Panc1 (cell line): ENCODE results near the gene RPL38. TPM values are rescaled to one million over a fixed set of nuclear protein-coding genes. Genes with fewer than 3 reads are reported as not detected.

Experiments used
- ATAC-seq: fragments of 200-7000 bp; cut with Tn5 transposase; 2 replicates; pipeline ENCODE4 v1.9.1; 2020; ENCODE audit warnings: mild to moderate bottlenecking, moderate library complexity
- BruUV-seq: library from RNA; stranded (reverse); fragments of 400-500 nt; replicated peaks from 2 replicates; lab custom pipeline; 2021; lab: Mats Ljungman, UMichigan
- CTCF ChIA-PET: fragments of 300-600 bp; sonication (Branson Sonifier 250); formaldehyde crosslinking; loops from one replicate; lab custom pipeline; 2022; ENCODE audit warnings: antibody characterized with exemption; lab: Charles Lee
- POLR2A ChIA-PET: fragments of 300-600 bp; sonication (Branson Sonifier 250); formaldehyde crosslinking; loops from one replicate; lab custom pipeline; 2022; ENCODE audit warnings: antibody characterized with exemption; lab: Charles Lee
- DNase-seq: peaks from one replicate; pipeline ENCODE4 v3.0.0-alpha.2; 2010; ENCODE audit warnings: low read depth, low spot score
- H3K27ac ChIP-seq: 2 replicates; pipeline ENCODE4 v1.5.1; 2011; ENCODE audit warnings: mild to moderate bottlenecking, low read length, inconsistent platforms
- H3K27me3 ChIP-seq: fragments of 200-500 bp; sonication (Bioruptor generic); 2 replicates; pipeline ENCODE4 v1.6.0; 2014; ENCODE audit warnings: low read length, inconsistent platforms; ENCODE audit not compliant: control insufficient read depth, insufficient read depth
- H3K36me3 ChIP-seq: fragments of 200-500 bp; sonication (Bioruptor generic); 2 replicates; pipeline ENCODE4 v1.5.1; 2014; ENCODE audit warnings: inconsistent platforms, mild to moderate bottlenecking, low read length, moderate library complexity; ENCODE audit not compliant: control insufficient read depth, insufficient read depth
- H3K4me1 ChIP-seq: 2 replicates; pipeline ENCODE4 v1.5.1; 2011; ENCODE audit warnings: inconsistent platforms, mild to moderate bottlenecking, low read length, moderate library complexity; ENCODE audit not compliant: control insufficient read depth, insufficient read depth
- H3K4me3 ChIP-seq, 2 experiments: 2 replicates each; pipeline ENCODE4 v1.5.1; 2011 to 2012; ENCODE audit warnings: low read depth in 2 of 2, low read length in 2 of 2, mild to moderate bottlenecking in 2 of 2, inconsistent platforms in 1 of 2, moderate library complexity in 1 of 2
- H3K9me3 ChIP-seq: fragments of 200-500 bp; sonication (Bioruptor generic); 2 replicates; pipeline ENCODE4 v1.5.1; 2014; ENCODE audit warnings: low read depth, mild to moderate bottlenecking, inconsistent platforms, low read length, moderate library complexity; ENCODE audit not compliant: control insufficient read depth, insufficient read depth
- CTCF ChIP-seq: fragments of 450-650 bp; IDR thresholded peaks from 2 replicates; pipeline ENCODE4 v1.5.1; 2017; ENCODE audit warnings: mild to moderate bottlenecking
- POLR2AphosphoS5 ChIP-seq: IDR thresholded peaks from 2 replicates; pipeline ENCODE4 v1.6.1; 2012; ENCODE audit warnings: mild to moderate bottlenecking, low read depth, low read length, moderate library complexity
- REST ChIP-seq, 2 experiments: IDR thresholded peaks; 2 replicates each; pipeline ENCODE4 v1.6.1; 2011 to 2012; ENCODE audit warnings: low read depth in 2 of 2, control low read depth in 1 of 2, low read length in 1 of 2, mild to moderate bottlenecking in 1 of 2, moderate library complexity in 1 of 2; ENCODE audit not compliant: insufficient read depth in 1 of 2
- SIN3A ChIP-seq: IDR thresholded peaks from 2 replicates; pipeline ENCODE4 v1.6.1; 2012; ENCODE audit warnings: low read depth, mild to moderate bottlenecking, low read length, moderate library complexity, borderline replicate concordance; ENCODE audit not compliant: insufficient read depth
- TCF7L2 ChIP-seq: IDR thresholded peaks from 2 replicates; pipeline ENCODE4 v1.6.1; 2011; ENCODE audit warnings: mild to moderate bottlenecking, low read depth, low read length, inconsistent platforms
- in situ Hi-C: cut with HindIII; loops from 2 replicates; pipeline ENCODE4 v1.10.0; 2016; ENCODE audit warnings: low sequenced_read_pairs, low pct_unique_long_range_greater_than_20kb
- intact Hi-C: fragments of 100-400 bp; cut with micrococcal nuclease; formaldehyde crosslinking; loops from one replicate; pipeline ENCODE4 v1.10.0; 2022; ENCODE audit not compliant: unreplicated experiment
- total RNA-seq: library from RNA; stranded (reverse); gene quantifications from one replicate; pipeline ENCODE4 v1.2.1, GENCODE V29; 2021; ENCODE audit not compliant: unreplicated experiment

The RPL38 gene
- total RNA-seq, 1 experiment from 2014 or later = 968 TPM

GRCh38 chr17:74216505-74216904 is 13.0 kb downstream of the RPL38 start:
- BruUV-seq = no TSS peak
- Histone ChIP-seq H3K4me3 (no peak overlapping the region), H3K27me3 (no peaks in the 10 kb centered on the region), H3K36me3 (no peaks in the 10 kb centered on the region), H3K4me1 (peaks cover 18% of the 10 kb centered on the region), H3K9me3 (no peaks in the 10 kb centered on the region), H3K27ac (no peak overlapping the region)
- CTCF ChIA-PET = interaction anchor here (1.1 kb wide), 1 partner anchor 80 kb away, joined by 8 read pairs; no protein-coding TSS in a partner anchor
- in situ Hi-C loops = no loop called here
- no peak for ATAC-seq
- intact Hi-C loops = no loop called here
- TF ChIP-seq TCF7L2 = no peak
- TF ChIP-seq REST (IDR thresholded peaks at IDR 0.05; ENCODE audit: insufficient read depth in 1 of 2, low read depth in 2 of 2, low read length in 1 of 2) = no peak
- no peak for TF ChIP-seq SIN3A
- TF ChIP-seq CTCF = no peak
- TF ChIP-seq POLR2AphosphoS5 = no peak
- POLR2A ChIA-PET = no interaction called here
- DNase-seq = no peak

GRCh38 chr17:74217037-74217730 is 13.7 kb downstream of the RPL38 start:
- no TSS peak for BruUV-seq
- ChIA-PET POLR2A (no interaction called here), CTCF (interaction anchor here (1.1 kb wide), 1 partner anchor 79 kb away, joined by 8 read pairs; no protein-coding TSS in a partner anchor)
- Histone ChIP-seq H3K9me3 (no peaks in the 10 kb centered on the region), H3K27ac (no peak overlapping the region), H3K36me3 (no peaks in the 10 kb centered on the region), H3K27me3 (no peaks in the 10 kb centered on the region), H3K4me3 (no peak overlapping the region), H3K4me1 (peaks cover 12% of the 10 kb centered on the region)
- in situ Hi-C loops (no loop called here), intact Hi-C loops (no loop called here)
- TF ChIP-seq TCF7L2 (no peak), POLR2AphosphoS5 (no peak), REST (IDR thresholded peaks at IDR 0.05; ENCODE audit: insufficient read depth in 1 of 2, low read depth in 2 of 2, low read length in 1 of 2) (no peak), SIN3A (no peak), CTCF (no peak)
- DNase-seq (no peak), ATAC-seq (no peak)
